SK-N-SH (cell line): ENCODE measurements around the gene AGBL5. TPM values are rescaled to one million over a fixed set of nuclear protein-coding genes. Genes with fewer than 3 reads are reported as not detected.
A peak's percentile ranks its signal among the peaks of the same experiment; 100 is the strongest.

Source experiments
- CTCF ChIA-PET: fragments of 300-600, 350-600 bp; formaldehyde crosslinking; extraction: SDS; loops from one replicate; lab custom pipeline; 2021; lab: Yijun Ruan, JAX
- POLR2A ChIA-PET: fragments of 350-600 bp; sonication (Branson Sonifier 250); formaldehyde crosslinking; extraction: SDS; loops from one replicate; lab custom pipeline; 2020; ENCODE audit warnings: antibody characterized with exemption, inconsistent platforms; lab: Yijun Ruan, JAX
- DNase-seq: peaks from one replicate; pipeline ENCODE4 v3.0.0; 2012
- H2AFZ ChIP-seq: fragments of 200-600 bp; sonication (generic); 2 replicates; pipeline ENCODE4 v1.8.1; 2016; ENCODE audit warnings: antibody characterized with exemption, mild to moderate bottlenecking, low read depth
- H3F3A ChIP-seq: fragments of 200-600 bp; sonication (generic); replicated peaks from 2 replicates; pipeline ENCODE3; 2016; ENCODE audit warnings: antibody characterized with exemption, mild to moderate bottlenecking; ENCODE audit not compliant: insufficient read depth
- H3K27ac ChIP-seq, 2 experiments: fragments of 200-500 bp in 1 of 2; fragments of 200-600 bp in 1 of 2; sonication (Bioruptor generic) in 1 of 2; sonication (generic), shearing (Covaris generic) in 1 of 2; 2 replicates each; pipeline versions ENCODE4 v1.5.1 to v1.6.1; 2014 to 2016; ENCODE audit warnings: low read depth in 2 of 2, inconsistent platforms in 1 of 2, low read length in 1 of 2, mild to moderate bottlenecking in 1 of 2, mixed read lengths in 1 of 2
- H3K27me3 ChIP-seq: fragments of 200-600 bp; sonication (generic), shearing (Covaris generic); 2 replicates; pipeline ENCODE4 v1.6.1; 2016; ENCODE audit warnings: mixed run types; ENCODE audit not compliant: insufficient read depth
- H3K36me3 ChIP-seq, 2 experiments: fragments of 200-500 bp in 1 of 2; fragments of 200-600 bp in 1 of 2; sonication (Bioruptor generic) in 1 of 2; sonication (generic) in 1 of 2; replicated peaks in 1 of 2; 2 replicates each; pipeline versions ENCODE3 to v1.5.1; 2014 to 2016; ENCODE audit warnings: low read length in 1 of 2, mild to moderate bottlenecking in 1 of 2; ENCODE audit not compliant: insufficient read depth in 2 of 2, control insufficient read depth in 1 of 2
- H3K4me1 ChIP-seq, 2 experiments: fragments of 200-500 bp in 1 of 2; fragments of 200-600 bp in 1 of 2; sonication (Bioruptor generic) in 1 of 2; sonication (generic), shearing (Covaris generic) in 1 of 2; 2 replicates each; pipeline versions ENCODE4 v1.5.1 to v1.6.1; 2014 to 2016; ENCODE audit warnings: low read depth in 1 of 2, low read length in 1 of 2, mixed run types in 1 of 2; ENCODE audit not compliant: insufficient read depth in 2 of 2, control insufficient read depth in 1 of 2
- H3K4me2 ChIP-seq: fragments of 200-600 bp; sonication (generic), shearing (Covaris generic); 2 replicates; pipeline ENCODE4 v1.6.1; 2017; ENCODE audit warnings: mixed run types
- H3K4me3 ChIP-seq, 2 experiments: fragments of 200-500 bp in 1 of 2; fragments of 200-600 bp in 1 of 2; sonication (Bioruptor generic) in 1 of 2; sonication (generic), shearing (Covaris generic) in 1 of 2; 2 replicates each; pipeline versions ENCODE4 v1.5.1 to v1.8.1; 2014 to 2016; ENCODE audit warnings: low read depth in 2 of 2, inconsistent platforms in 1 of 2, low read length in 1 of 2, mild to moderate bottlenecking in 1 of 2, mixed read lengths in 1 of 2, moderate library complexity in 1 of 2
- H3K79me2 ChIP-seq: fragments of 200-600 bp; sonication (generic); 2 replicates; pipeline ENCODE4 v1.8.1; 2017; ENCODE audit warnings: mild to moderate bottlenecking; ENCODE audit not compliant: insufficient read depth
- H3K9ac ChIP-seq: fragments of 200-600 bp; sonication (generic); 2 replicates; pipeline ENCODE4 v1.6.1; 2017; ENCODE audit warnings: mixed run types
- H3K9me2 ChIP-seq: fragments of 200-600 bp; sonication (generic); 2 replicates; pipeline ENCODE4 v1.6.1; 2017; ENCODE audit warnings: mixed run types
- H3K9me3 ChIP-seq: fragments of 200-600 bp; sonication (generic); 2 replicates; pipeline ENCODE4 v1.6.1; 2017; ENCODE audit warnings: mixed run types, mild to moderate bottlenecking, moderate library complexity
- H4K20me1 ChIP-seq: fragments of 200-600 bp; sonication (generic); 2 replicates; pipeline ENCODE4 v1.6.1; 2017; ENCODE audit warnings: mild to moderate bottlenecking, mixed run types; ENCODE audit not compliant: insufficient read depth
- ELF1 ChIP-seq: IDR thresholded peaks from 2 replicates; pipeline ENCODE4 v1.4.0; 2012
- EP300 ChIP-seq, 2 experiments: IDR thresholded peaks; 2 replicates each; pipeline versions ENCODE4 v1.4.0 to v1.6.1; 2012; ENCODE audit warnings: borderline replicate concordance in 1 of 2, low read depth in 1 of 2, low read length in 1 of 2
- FOXJ3 ChIP-seq: sonication (generic); formaldehyde crosslinking; IDR thresholded peaks from 2 replicates; pipeline ENCODE4 v1.5.1; 2020; ENCODE audit warnings: mild to moderate bottlenecking, missing genetic modification reagents
- GABPA ChIP-seq: IDR thresholded peaks from 2 replicates; pipeline ENCODE4 v1.4.0; 2012; ENCODE audit warnings: low read depth, mild to moderate bottlenecking
- GATA2 ChIP-seq: sonication (generic); formaldehyde crosslinking; IDR thresholded peaks from 2 replicates; pipeline ENCODE4 v1.5.0; 2020; ENCODE audit warnings: mild to moderate bottlenecking, missing genetic modification reagents
- NFIC ChIP-seq: IDR thresholded peaks from 2 replicates; pipeline ENCODE4 v1.4.0; 2012; ENCODE audit warnings: borderline replicate concordance
- NRF1 ChIP-seq: IDR thresholded peaks from 2 replicates; pipeline ENCODE4 v1.6.1; 2012; ENCODE audit warnings: low read depth, mild to moderate bottlenecking, low read length
- POLR2AphosphoS5 ChIP-seq: IDR thresholded peaks from 2 replicates; pipeline ENCODE4 v1.6.1; 2012; ENCODE audit warnings: low read depth, low read length
- SIN3A ChIP-seq: IDR thresholded peaks from 2 replicates; pipeline ENCODE4 v1.6.1; 2012; ENCODE audit warnings: low read depth, mild to moderate bottlenecking, low read length, moderate library complexity, borderline replicate concordance
- SMC3 ChIP-seq: IDR thresholded peaks from 2 replicates; pipeline ENCODE4 v1.6.1; 2012; ENCODE audit warnings: low read depth, low read length, improper control_type of control experiment
- TCF12 ChIP-seq: IDR thresholded peaks from 2 replicates; pipeline ENCODE4 v1.4.0; 2012
- TEAD4 ChIP-seq: IDR thresholded peaks from 2 replicates; pipeline ENCODE4 v1.4.0; 2012; ENCODE audit warnings: mild to moderate bottlenecking, borderline replicate concordance; ENCODE audit not compliant: insufficient read depth
- USF2 ChIP-seq: fragments of 150-350 bp; IDR thresholded peaks from 2 replicates; pipeline ENCODE4 v1.6.1; 2017; ENCODE audit warnings: antibody characterized with exemption, low read length, low read depth, borderline replicate concordance
- WGBS: methylation state at CpG from one replicate; pipeline ENCODE4 v1.1.6; 2017; ENCODE audit warnings: low lambda C conversion rate; 5-methylcytosine and 5-hydroxymethylcytosine counted together
- polyA plus RNA-seq, 3 experiments: library from polyadenylated mRNA; depleted of rRNA; stranded (reverse); fragments of >200 nt; gene quantifications; 2 replicates each; pipeline ENCODE4 v1.2.3, GENCODE V29; 2012
- TF ChIP-seq, protein P1 (sequence below): IDR thresholded peaks from 2 replicates; pipeline ENCODE4 v1.4.0; 2012; ENCODE audit warnings: low read depth, borderline replicate concordance
- TF ChIP-seq, protein P2 (sequence below): IDR thresholded peaks from 2 replicates; pipeline ENCODE4 v1.6.1; 2012; ENCODE audit warnings: mild to moderate bottlenecking, low read depth, low read length, moderate library complexity

AGBL5 gene
- polyA plus RNA-seq, 1 of the 3 experiments (the other 2 are of a cell fraction): 45.5 TPM

DNA sequence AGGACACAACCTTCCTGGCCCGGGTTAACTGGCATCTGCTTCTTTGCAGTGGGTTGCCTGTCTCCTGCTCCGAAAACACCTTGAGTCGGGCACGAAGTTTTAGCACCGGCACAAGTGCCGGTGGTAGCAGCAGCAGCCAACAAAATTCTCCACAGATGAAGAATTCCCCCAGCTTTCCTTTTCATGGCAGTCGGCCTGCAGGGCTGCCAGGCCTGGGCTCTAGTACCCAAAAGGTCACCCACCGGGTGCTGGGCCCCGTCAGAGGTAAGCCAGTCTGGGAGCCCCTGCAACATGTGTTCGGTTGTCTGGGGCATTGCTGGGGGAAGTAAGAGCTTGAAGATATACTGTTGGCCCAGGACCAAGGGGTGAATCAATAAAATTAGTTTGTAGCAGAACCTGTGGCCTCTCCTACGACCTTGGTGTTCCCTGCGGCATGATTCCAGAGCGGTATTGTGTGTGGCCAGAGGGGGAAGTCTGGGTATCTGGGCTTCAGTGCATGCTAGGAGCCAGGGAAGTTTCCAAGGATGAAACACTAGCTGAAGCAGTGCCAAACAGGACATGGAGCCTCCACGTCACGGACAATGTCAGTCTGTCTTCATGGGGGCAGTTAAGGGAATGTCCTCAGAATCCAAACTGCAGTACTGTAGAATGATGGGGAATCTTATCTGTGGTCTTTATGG lies 7.8 kb downstream of the AGBL5 start:
- no peak for DNase-seq
- no peaks in the 10 kb centered on the region for H4K20me1 ChIP-seq
- ChIA-PET POLR2A (interaction anchor here (0.5 to 3.8 kb wide), 8 partner anchors 8 to 858 kb away, joined by 3 to 26 read pairs (median 3); partner anchors contain the start of genes AGBL5, EMILIN1 and OST4), CTCF (interaction anchor here (0.8 to 18.5 kb wide), 9 partner anchors 8 to 220 kb away, joined by 3 to 227 read pairs (median 6); partner anchors contain the start of genes AGBL5, EMILIN1, KHK and OST4)
- no peak overlapping the region for H3K9ac ChIP-seq
- no peak overlapping the region for H3K4me3 ChIP-seq
- no peaks in the 10 kb centered on the region for H3K9me3 ChIP-seq
- no peak overlapping the region for H2AFZ ChIP-seq
- H3K9me2 ChIP-seq: no peaks in the 10 kb centered on the region
- peaks cover 5% of the 10 kb centered on the region; the same call in 1 of the 2 replicates for H3K79me2 ChIP-seq
- H3K27me3 ChIP-seq: no peaks in the 10 kb centered on the region
- 0 out of 4 replicates have a peak overlapping the region, but pooled peaks of 1 of the 2 experiments have one; percentile 3 for H3K27ac ChIP-seq
- H3K4me2 ChIP-seq: no peak overlapping the region
- H3K4me1 ChIP-seq: peaks cover 0 to 6% of the 10 kb centered on the region in 2 experiments; a peak in 1 of 4 replicates
- peaks cover 16 to 54% of the 10 kb centered on the region in 2 experiments for H3K36me3 ChIP-seq
- peaks cover 12% of the 10 kb centered on the region for H3F3A ChIP-seq
- TF ChIP-seq NRF1: no peak
- TF ChIP-seq SMC3: no peak
- TF ChIP-seq, protein P1, sequence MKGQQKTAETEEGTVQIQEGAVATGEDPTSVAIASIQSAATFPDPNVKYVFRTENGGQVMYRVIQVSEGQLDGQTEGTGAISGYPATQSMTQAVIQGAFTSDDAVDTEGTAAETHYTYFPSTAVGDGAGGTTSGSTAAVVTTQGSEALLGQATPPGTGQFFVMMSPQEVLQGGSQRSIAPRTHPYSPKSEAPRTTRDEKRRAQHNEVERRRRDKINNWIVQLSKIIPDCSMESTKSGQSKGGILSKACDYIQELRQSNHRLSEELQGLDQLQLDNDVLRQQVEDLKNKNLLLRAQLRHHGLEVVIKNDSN: no peak
- TF ChIP-seq GABPA: no peak
- no peak for TF ChIP-seq TCF12
- TF ChIP-seq EP300 (IDR thresholded peaks at IDR 0.05; ENCODE audit: borderline replicate concordance in 1 of 2, low read depth in 1 of 2, low read length in 1 of 2): no peak
- no peak for TF ChIP-seq USF2
- TF ChIP-seq NFIC: no peak
- no peak for TF ChIP-seq POLR2AphosphoS5
- no peak for TF ChIP-seq ELF1
- TF ChIP-seq, protein P2, sequence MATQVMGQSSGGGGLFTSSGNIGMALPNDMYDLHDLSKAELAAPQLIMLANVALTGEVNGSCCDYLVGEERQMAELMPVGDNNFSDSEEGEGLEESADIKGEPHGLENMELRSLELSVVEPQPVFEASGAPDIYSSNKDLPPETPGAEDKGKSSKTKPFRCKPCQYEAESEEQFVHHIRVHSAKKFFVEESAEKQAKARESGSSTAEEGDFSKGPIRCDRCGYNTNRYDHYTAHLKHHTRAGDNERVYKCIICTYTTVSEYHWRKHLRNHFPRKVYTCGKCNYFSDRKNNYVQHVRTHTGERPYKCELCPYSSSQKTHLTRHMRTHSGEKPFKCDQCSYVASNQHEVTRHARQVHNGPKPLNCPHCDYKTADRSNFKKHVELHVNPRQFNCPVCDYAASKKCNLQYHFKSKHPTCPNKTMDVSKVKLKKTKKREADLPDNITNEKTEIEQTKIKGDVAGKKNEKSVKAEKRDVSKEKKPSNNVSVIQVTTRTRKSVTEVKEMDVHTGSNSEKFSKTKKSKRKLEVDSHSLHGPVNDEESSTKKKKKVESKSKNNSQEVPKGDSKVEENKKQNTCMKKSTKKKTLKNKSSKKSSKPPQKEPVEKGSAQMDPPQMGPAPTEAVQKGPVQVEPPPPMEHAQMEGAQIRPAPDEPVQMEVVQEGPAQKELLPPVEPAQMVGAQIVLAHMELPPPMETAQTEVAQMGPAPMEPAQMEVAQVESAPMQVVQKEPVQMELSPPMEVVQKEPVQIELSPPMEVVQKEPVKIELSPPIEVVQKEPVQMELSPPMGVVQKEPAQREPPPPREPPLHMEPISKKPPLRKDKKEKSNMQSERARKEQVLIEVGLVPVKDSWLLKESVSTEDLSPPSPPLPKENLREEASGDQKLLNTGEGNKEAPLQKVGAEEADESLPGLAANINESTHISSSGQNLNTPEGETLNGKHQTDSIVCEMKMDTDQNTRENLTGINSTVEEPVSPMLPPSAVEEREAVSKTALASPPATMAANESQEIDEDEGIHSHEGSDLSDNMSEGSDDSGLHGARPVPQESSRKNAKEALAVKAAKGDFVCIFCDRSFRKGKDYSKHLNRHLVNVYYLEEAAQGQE: no peak
- TF ChIP-seq SIN3A: no peak
- no peak for TF ChIP-seq TEAD4
- no peak for TF ChIP-seq GATA2 (CRISPR knock-in tag)
- no peak for TF ChIP-seq FOXJ3 (CRISPR knock-in tag)
- WGBS: 93% methylated on average over 13 of the region's 15 CpGs
